ENCODE results near the gene PCDH17. TPM values are rescaled to one million over a fixed set of nuclear protein-coding genes. Genes with fewer than 3 reads are reported as not detected.

PCDH17 gene
- 1 to 10 TPM in 1 of 4 donors, under 1 TPM in 3; 0.57 to 1.3 (median 0.83) TPM for total RNA-seq

DNA sequence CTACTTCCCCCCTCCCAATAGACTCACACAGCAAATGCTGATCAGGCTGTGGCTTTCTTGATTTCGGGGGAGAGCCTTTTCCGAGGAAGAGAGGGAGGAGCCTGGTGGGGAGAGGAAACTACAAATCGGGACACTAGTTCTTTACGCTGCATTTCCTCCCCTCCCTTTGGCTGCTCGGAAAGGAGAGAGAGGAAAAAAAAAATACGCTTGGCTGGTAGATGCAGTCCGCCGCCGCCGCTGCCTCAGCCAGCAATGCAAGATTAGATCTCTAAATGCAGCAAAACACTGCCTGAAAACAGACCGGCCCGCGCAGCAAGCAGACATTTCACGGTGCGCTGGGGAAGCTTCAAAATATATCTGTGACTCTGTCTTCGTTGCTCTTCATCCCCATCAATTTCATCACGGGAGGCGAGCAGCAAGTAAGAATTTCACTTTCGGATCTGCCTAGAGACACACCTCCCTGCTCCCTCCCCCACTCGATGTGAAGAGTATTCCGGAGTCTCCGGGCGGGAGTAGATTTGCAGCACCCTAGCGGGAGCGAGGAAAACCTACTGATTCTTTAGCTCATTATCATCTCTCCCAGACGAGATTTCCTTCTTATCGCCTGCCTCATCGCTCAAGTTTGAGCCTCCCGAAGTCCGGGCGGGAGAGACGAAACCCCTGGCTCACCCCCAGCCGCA lies at the start of gene PCDH17:
Gene PCDH17, plus strand, starts transcription at position 149 of the 680 bp plus-strand sequence. CDS start 803 bp downstream, outside the sequence.
- Histone ChIP-seq H3K4me1 (peaks cover 40% of the 10 kb centered on the region), H3K4me3 (peak within 1 kb of the TSS; percentile 53), H3K9me3 (no peaks in the 10 kb centered on the region), H3K27me3 (peaks cover 75% of the 10 kb centered on the region), H3K36me3 (no peaks in the 10 kb centered on the region), H3K27ac (no peak within 1 kb of the TSS)
- no peak for DNase-seq (ENCODE audit: low spot score in 2 of 2)
- under 1% methylated on average over 33 of the region's 33 CpGs for WGBS
- TF ChIP-seq CTCF (IDR thresholded peaks at IDR 0.05): no peak
- no peak for TF ChIP-seq POLR2AphosphoS5 (IDR thresholded peaks at IDR 0.05)
- TF ChIP-seq POLR2A (IDR thresholded peaks at IDR 0.05): no peak

GRCh38 chr13:57582032-57582431 lies 49.5 kb upstream of the PCDH17 start:
- Histone ChIP-seq H3K9me3 (no peaks in the 10 kb centered on the region), H3K27ac (no peak overlapping the region), H3K4me3 (no peak overlapping the region), H3K27me3 (no peaks in the 10 kb centered on the region), H3K4me1 (no peaks in the 10 kb centered on the region), H3K36me3 (no peaks in the 10 kb centered on the region)
- 74% methylated on average over 6 of the region's 6 CpGs for WGBS
- no peak for TF ChIP-seq EP300 (IDR thresholded peaks at IDR 0.05)
- TF ChIP-seq POLR2AphosphoS5 (IDR thresholded peaks at IDR 0.05): no peak
- no peak for TF ChIP-seq POLR2A (IDR thresholded peaks at IDR 0.05)
- no peak for TF ChIP-seq CTCF (IDR thresholded peaks at IDR 0.05)
- DNase-seq (ENCODE audit: low spot score in 2 of 2): no peak

GRCh38 chr13:57583529-57583928 lies 48.0 kb upstream of the PCDH17 start:
- DNase-seq (ENCODE audit: low spot score in 2 of 2): no peak
- no peaks in the 10 kb centered on the region for H3K9me3 ChIP-seq
- H3K36me3 ChIP-seq: no peaks in the 10 kb centered on the region
- H3K4me3 ChIP-seq: no peak overlapping the region
- no peak for TF ChIP-seq CTCF (IDR thresholded peaks at IDR 0.05)
- no peak for TF ChIP-seq POLR2A (IDR thresholded peaks at IDR 0.05)
- WGBS: 78% methylated on average over 1 of the region's 1 CpG
- no peaks in the 10 kb centered on the region for H3K27me3 ChIP-seq
- no peaks in the 10 kb centered on the region for H3K4me1 ChIP-seq
- no peak overlapping the region for H3K27ac ChIP-seq

DNA sequence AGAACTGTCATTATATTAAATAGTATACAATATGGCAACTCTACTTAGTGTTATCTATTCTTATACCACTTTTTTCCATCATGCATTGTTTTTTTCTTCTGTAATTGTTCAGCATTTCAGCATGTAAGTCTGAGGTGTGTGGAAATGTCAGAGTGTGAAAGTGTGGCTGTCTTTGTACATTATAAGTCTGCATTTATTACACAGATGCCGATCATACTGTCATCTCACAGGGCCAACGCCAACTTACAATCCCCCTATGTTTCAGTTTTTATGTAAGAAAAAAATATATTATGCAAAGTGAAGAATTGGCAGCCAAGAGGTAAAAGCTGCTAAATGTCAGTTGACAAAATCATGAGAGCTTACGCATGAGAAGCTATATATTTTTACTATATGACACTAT lies 42.9 kb upstream of the PCDH17 start:
- Histone ChIP-seq H3K36me3 (no peaks in the 10 kb centered on the region), H3K27me3 (no peaks in the 10 kb centered on the region), H3K27ac (no peak overlapping the region), H3K4me1 (no peaks in the 10 kb centered on the region), H3K9me3 (no peaks in the 10 kb centered on the region), H3K4me3 (no peak overlapping the region)
- WGBS: 83% methylated on average over 3 of the region's 3 CpGs
- TF ChIP-seq POLR2A (IDR thresholded peaks at IDR 0.05) (no peak), POLR2AphosphoS5 (IDR thresholded peaks at IDR 0.05) (no peak), EP300 (IDR thresholded peaks at IDR 0.05) (no peak), CTCF (IDR thresholded peaks at IDR 0.05) (no peak)
- DNase-seq (ENCODE audit: low spot score in 2 of 2): no peak

GRCh38 chr13:57595775-57596174 lies 35.8 kb upstream of the PCDH17 start:
- no peaks in the 10 kb centered on the region for H3K36me3 ChIP-seq
- H3K27ac ChIP-seq: no peak overlapping the region
- H3K4me3 ChIP-seq: no peak overlapping the region
- no peaks in the 10 kb centered on the region for H3K27me3 ChIP-seq
- TF ChIP-seq CTCF (IDR thresholded peaks at IDR 0.05) (no peak), POLR2AphosphoS5 (IDR thresholded peaks at IDR 0.05) (no peak), EP300 (IDR thresholded peaks at IDR 0.05) (no peak), POLR2A (IDR thresholded peaks at IDR 0.05) (no peak)
- DNase-seq (ENCODE audit: low spot score in 2 of 2): no peak
- H3K9me3 ChIP-seq: no peaks in the 10 kb centered on the region
- no peaks in the 10 kb centered on the region for H3K4me1 ChIP-seq
- WGBS: 58% methylated on average over 1 of the region's 1 CpG
